ENCODE measurements around the gene PRKAR2B.

GRCh38 chr7:107151538-107151937, 107.0 kb downstream of the PRKAR2B start:
- TF ChIP-seq CTCF (IDR thresholded peaks at IDR 0.05) (no peak), POLR2AphosphoS5 (IDR thresholded peaks at IDR 0.05) (no peak), POLR2A (IDR thresholded peaks at IDR 0.05) (no peak)

All from transverse colon (tissue), 4 donors.